GM19240 (cell line): ENCODE results near the gene UVRAG.
"Not testable (repeated sequence)": the region's sequence is repeated elsewhere in the genome, so short reads cannot be mapped to it uniquely, and the experiment has no call there.

Experiments used
- DNase-seq: peaks from one replicate; pipeline ENCODE4 v3.0.0; 2011; ENCODE audit warnings: low spot score; ENCODE audit not compliant: insufficient read length

The UVRAG gene

GRCh38 chr11:75836417-75836816, 21.4 kb downstream of the UVRAG start:
- DNase-seq, result no peak

GRCh38 chr11:75839851-75840250, 24.8 kb downstream of the UVRAG start:
- no peak for DNase-seq

GRCh38 chr11:75840522-75840921, 25.5 kb downstream of the UVRAG start:
- DNase-seq, result no peak

GRCh38 chr11:75841739-75842138, 26.7 kb downstream of the UVRAG start:
- DNase-seq, result no peak

GRCh38 chr11:75845324-75845723, 30.3 kb downstream of the UVRAG start:
- DNase-seq, result no peak

- DNase-seq, result no peak
Observed at GRCh38 chr11:75849894-75850293, 34.9 kb downstream of the UVRAG start.

GRCh38 chr11:75850787-75851186, 35.8 kb downstream of the UVRAG start:
- no peak for DNase-seq

- no peak for DNase-seq
Observed at GRCh38 chr11:75851203-75851602, 36.2 kb downstream of the UVRAG start.

GRCh38 chr11:75852406-75853017, 37.5 kb downstream of the UVRAG start:
- DNase-seq, result no peak

GRCh38 chr11:75853563-75853962, 38.6 kb downstream of the UVRAG start:
- DNase-seq, result not testable (repeated sequence)

GRCh38 chr11:75853971-75854370, 39.0 kb downstream of the UVRAG start:
- no peak for DNase-seq

- DNase-seq, result no peak
Observed at GRCh38 chr11:75855206-75855605, 40.2 kb downstream of the UVRAG start.

- no peak for DNase-seq
Observed at GRCh38 chr11:75856912-75857311, 41.9 kb downstream of the UVRAG start.

- no peak for DNase-seq
Observed at GRCh38 chr11:75858042-75858441, 43.0 kb downstream of the UVRAG start.

GRCh38 chr11:75858613-75859012, 43.6 kb downstream of the UVRAG start:
- DNase-seq, result no peak

- DNase-seq, result no peak
Observed at GRCh38 chr11:75859614-75860013, 44.6 kb downstream of the UVRAG start.

- DNase-seq, result no peak
Observed at GRCh38 chr11:75862437-75862836, 47.4 kb downstream of the UVRAG start.

- DNase-seq, result no peak
Observed at GRCh38 chr11:75867778-75868374, 52.9 kb downstream of the UVRAG start.

GRCh38 chr11:75868990-75869389, 54.0 kb downstream of the UVRAG start:
- DNase-seq, result no peak

- DNase-seq, result no peak
Observed at GRCh38 chr11:75869661-75870455, 54.8 kb downstream of the UVRAG start.

- no peak for DNase-seq
Observed at GRCh38 chr11:75872887-75873416, 57.9 kb downstream of the UVRAG start.
